ENCODE data around the gene CYFIP1.

CYFIP1 gene

DNA sequence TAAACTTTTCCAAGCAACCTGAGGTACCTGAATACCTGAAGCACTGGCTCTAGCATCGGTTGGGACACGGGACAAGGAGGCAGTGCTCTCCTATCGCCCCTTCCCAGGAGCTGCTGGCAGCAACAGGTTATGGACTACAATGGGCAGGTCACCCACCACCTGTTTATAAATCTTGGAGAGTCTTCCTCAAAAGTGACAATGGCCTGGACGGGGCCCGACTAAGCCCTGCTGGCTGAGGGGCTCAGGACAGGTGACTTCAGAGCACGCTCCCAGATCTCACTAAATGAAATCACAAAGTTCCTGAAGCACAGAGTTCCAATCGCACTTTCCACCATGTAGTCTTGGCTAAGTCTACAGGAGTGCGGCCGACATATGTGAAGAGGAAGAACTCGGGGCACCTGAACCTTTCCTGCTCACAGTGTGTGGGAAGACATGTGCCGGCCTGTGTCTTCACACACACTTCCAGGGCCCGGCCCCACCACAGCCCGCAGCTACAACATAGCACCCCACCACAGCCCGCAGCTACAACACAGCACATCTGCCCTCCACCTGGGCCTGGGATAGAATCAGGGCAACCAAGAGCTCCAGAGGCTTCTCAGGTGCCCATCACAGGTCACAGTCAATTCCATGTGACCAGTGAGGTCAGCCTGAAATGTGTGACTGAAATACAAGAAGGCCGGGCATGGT, 12.9 kb downstream of the CYFIP1 start:
- no peak for DNase-seq

DNA sequence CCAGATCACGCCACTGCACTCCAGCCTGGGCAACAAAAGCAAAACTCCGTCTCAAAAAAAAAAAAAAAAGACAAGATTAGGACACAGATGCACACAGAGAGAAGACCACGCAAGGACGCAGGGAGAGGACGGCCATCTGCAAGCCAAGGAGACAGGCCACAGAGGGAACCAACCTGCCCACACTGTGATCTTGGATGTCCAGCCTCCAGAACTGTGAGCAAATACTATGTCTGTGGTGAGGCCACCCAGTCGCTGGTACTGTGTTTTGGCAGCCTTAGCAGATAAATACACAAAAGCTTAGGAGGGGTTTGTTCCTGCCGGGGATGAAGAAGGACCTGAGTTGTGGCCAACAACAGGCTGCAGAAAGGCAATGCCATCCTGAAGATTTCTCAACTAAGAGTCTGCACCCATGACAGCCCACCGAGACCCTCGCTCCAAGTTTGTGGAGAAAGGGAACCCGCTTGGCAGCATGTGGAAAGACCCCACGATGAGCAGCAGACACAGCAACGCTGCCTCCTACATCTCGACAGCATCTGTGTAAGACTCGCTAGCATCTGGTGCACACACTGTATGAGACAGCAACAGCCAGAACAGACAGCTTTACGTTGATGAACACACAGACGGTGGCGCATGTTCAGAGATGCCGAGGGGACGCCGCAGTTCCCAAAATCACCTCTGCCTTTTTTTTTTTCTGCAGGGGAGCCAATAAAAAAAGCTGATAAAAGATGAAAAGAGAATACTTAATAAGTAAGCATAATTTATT, 13.7 kb downstream of the CYFIP1 start:
- no peak for DNase-seq

DNA sequence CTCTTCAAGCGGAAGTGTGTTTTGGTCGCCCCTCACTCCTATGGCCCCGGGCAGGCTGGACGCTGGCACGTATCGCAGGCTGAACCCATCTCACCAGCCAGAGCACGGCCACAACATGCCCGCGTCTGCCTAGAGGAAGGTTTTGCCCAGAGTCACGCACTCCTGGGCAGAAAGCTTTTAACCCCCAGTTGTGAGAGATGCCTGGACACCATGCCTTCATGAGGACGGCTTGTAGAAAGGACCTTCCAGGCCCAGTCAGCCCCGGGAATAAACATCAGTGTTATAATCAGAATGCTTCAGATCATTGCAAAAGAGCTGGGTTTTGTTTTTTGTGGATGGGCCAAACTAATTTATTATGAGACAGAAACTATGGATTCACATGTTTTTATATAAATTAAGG, 16.5 kb downstream of the CYFIP1 start:
- no peak for DNase-seq

DNA sequence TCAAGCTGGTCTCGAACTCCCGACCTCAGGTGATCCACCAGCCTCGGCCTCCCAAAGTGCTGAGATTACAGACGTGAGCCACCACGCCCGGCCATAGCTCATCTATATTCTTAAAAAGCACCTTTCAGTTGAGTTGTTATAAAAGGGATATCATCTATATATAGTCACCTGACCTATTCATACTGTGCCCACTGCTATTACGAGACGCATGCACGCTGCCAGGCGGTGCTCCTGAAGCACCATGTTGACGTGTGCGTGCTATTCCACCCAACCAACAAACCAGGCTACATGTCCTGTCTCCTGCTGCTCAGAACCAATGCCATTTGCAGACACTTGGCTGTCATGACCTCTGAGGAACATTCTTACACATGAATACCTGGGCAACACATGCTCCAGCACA, 17.6 kb downstream of the CYFIP1 start:
- no peak for DNase-seq

DNA sequence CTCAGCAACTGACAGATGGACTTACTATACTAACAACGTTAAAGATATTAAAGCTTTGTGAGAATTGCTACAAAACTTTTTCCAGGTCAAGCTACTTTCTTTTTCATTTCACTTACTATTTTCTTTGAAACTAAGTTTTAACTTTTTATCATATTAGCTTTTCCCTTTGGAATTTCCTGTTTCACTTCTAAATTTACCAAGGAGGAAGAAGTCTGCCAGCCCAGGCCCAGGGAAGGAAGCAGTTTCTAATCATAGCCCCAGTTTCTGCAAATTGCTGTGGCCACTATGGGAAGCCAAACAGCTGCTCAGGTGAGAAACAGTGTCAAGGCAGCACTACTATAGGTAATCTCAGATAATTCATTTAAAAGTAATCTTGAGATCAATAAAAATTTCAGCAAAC, 18.4 kb downstream of the CYFIP1 start:
- no peak for DNase-seq

DNA sequence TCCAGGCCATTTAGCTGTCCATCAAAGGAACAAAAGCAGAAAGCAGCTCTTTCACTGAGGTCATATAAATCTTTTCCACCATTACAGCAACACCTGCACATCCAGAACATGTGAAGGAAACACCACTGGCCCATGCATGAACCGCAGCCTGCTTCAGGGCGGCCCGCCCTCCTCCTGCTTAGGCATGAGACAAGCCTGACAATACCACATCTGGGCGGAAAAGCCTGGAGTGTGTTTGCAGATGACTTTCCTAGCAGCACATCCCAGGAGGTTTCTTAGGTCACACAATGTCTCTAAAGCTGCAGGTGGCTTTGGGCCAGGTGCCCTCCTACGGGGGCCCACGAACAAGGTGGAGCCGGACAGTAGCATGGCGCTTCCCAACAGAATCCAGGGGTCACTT, 19.6 kb downstream of the CYFIP1 start:
- no peak for DNase-seq

DNA sequence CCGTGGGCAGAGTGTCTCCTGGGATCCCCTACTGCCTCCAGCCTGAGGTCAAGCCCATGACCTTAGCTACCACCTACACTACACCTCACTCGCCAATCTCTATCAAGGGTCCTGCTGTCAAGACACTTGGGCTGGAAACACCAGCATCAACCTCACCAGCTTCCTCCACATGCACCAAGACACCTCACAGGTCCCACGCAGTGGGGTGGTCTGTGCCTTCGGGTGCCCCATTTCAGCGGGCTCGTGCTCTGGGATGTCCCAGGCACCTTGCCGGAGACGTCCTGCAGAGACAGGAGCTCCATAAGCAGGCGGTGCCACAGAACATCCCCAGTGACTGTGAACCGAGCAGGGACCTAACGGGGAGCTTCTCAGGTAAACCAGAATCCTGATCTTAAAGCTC, 20.0 kb downstream of the CYFIP1 start:
- no peak for DNase-seq

DNA sequence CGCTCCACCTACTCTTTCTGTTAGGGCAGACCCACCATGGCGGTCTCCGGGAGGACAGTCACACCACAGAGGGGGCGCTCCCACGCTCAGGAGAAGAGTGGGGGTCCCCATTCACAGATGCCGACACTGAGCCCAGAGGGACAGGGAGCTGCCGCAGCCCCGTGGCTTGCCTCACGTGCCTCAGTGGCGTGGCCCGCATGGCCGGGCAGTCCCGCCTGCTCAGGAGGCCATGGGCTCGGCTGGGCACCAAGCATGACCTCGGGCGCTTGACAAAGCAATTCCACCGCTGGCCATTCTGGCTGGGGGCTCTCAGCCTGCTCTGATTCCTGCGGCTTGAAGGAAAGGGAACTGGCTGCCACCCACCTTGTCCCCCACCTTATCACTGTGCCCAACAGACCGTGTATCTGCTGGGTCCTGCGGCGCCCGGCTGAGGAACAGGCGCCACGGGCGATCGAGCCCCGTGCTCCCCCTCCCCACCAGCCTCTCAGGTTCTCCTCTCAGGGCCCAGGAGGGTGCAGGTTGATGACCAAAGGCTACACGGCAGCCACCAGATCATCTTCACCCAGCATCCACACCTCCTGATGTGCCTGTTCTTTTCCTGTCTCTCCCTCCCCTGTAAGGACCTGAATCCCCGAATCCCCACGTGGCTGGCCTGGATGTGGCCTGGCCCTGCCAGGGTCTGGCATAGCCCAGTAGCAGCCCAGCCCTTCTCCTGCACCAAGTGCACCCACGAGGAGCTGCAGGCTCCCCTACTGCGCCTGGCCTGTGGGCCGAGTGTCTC, 20.7 kb downstream of the CYFIP1 start:
- no peak for DNase-seq

DNA sequence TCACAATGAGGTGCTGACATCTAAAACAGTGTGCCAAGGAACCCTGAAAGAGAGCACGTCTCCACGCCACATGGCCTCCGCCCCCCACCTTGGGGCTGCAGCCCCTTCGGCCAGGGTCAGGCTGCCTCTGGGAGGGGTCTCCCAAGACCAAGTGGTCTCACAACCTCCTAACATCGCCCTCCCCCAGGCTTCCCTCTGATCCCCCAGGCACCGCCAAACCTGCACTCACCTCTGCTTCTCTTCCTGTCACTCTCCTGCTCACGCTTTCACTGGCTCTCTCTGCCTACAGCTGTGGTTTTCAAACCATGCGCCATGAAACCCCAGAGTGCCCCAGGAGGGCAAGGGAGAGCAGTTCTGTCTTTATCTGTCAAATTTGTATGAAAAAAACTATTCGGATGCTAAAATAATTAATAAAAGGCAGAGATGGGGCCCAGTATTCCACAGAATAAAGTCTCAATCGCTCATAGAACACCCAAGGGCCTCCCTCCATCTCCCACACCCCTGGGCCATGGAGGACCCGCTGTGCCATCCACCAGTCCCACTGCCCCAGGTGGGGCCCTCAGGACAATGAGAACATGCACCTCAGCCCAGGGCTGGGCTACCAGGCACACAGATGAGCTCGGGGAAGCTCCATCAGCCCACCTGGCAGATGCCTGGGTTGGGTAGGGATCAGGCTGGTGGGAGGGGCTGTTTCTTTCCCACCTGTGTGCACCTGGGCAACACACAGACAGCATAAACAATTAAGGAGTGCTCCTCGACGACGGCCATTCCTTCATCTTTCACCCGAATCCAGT, 21.5 kb downstream of the CYFIP1 start:
- no peak for DNase-seq

DNA sequence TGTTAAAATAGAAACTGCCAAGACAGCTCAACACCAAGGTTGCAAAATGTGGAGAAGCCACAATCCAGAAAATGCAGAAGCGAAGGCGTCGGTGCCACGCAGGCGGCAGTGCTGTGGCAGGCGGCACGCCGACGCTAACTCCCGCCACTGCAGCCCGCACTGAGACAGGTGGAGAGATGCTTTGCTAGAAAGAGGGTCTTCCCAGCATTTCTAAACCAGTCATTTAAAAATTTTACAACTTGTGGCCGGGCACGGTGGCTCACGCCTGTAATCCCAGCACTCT, 23.2 kb downstream of the CYFIP1 start:
- DNase-seq = no peak

DNA sequence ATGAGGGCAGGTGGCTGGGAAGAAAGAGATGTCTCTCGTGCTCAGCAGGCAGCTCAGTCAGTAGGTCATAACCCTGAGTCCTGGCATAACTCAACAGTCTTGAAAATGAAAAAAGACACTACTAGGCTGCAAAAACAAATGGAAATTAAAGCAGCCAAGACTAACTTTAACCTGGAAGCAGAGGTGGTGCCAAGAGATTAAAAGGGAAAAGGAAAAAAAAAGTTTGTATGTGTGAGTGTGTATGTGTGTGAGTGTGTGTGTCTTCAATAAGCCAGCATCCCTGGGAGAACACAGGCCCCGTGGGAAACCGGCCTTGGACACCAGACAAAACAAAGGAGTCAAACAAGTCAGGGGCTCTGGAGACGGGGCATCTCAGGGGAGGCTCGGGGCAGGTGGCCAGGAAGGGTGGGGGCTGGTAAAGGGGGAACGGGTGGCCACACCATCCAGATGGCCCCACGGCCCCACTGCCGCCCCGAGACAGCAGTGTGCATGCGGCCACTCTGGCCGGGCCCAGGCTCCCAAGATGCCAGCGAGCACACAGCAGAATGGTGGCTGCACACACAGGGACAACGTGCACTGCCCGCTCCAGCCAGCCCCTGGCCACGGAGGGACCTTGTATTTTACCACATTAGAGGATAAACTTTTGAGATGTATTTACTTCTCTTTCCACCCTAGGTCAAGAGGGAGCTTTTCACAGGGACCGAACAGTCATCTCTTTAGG, 23.8 kb downstream of the CYFIP1 start:
- DNase-seq = no peak

DNA sequence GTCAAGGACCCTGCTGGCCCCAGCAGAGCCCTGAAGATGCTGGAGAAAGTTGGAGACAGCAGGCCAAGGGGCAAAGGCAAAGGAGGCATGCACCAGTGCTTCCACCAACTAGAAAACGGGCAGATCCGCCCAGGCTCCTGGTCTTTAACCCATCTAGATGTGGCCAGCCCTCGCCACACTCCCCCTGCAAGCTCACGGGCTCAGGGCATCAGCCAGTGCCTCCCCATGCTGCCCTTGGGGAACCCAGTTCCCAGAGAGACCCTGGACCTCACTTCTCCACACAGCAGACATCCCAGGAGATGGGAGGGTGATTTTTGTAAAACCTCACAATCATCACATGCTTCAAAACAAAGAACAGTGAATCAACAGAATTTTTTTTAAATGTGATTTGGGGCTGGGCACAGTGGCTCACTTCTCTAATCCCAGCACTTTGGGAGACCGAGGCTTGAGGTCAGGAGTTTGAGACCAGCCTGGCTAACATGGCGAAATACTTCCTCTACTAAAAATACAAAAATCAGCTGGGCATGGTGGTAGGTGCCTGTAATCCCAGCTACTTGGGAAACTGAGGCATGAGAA, 24.5 kb downstream of the CYFIP1 start:
- DNase-seq = no peak

DNA sequence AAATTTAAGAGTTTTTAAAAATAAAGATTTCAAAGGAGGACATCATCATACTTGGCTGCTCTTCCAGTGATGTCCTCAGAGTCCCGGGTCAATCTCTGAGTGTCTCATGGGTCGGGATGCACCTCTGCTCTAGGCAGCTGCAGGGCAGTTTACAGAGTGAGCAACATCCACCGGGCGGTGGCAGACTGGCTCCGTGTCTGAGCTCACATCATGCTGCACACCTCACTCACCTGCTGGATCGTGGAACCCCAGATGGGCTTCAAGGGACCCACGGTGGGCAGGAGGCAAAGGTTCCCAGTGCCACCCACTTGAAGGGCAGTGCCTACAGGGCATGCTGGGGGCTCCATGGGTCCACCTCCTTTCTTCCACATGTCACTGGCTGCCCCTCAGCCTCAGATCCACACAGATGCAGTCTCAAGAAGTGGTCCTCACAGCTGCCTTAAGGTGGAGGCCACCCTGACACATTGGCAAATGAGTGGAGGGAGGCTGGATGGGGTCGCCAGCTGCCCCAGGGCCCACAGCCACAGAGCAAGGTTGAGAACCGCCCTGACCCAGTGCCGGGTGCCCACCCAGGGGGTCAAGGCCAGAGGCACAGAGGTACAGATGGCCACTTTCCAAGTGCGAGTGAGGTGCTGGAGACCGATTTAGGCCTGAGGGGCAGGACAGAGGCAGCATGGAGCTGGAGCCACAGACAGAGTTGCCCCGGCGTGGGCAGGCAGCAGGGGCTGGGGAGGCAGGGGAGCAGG, 25.2 kb downstream of the CYFIP1 start:
- no peak for DNase-seq

DNA sequence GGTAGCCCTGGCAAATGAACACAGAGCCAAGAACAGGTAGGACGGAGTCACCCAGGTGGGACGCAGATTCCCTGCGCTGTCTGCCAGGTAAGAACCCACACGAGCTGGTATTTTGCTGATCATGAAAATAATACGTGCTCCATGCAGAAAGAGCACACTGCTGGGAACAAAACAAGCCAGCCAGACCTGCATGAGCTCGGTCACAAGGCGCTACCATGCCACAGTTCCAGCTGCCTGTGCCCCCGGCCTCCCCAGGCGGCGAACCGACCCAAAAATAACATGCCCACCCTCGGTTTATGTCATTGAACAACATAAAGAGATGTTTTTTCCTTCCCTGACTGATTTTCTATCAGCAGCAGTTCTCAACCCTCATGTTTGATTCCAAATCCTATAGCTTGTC, 25.8 kb downstream of the CYFIP1 start:
- no peak for DNase-seq

DNA sequence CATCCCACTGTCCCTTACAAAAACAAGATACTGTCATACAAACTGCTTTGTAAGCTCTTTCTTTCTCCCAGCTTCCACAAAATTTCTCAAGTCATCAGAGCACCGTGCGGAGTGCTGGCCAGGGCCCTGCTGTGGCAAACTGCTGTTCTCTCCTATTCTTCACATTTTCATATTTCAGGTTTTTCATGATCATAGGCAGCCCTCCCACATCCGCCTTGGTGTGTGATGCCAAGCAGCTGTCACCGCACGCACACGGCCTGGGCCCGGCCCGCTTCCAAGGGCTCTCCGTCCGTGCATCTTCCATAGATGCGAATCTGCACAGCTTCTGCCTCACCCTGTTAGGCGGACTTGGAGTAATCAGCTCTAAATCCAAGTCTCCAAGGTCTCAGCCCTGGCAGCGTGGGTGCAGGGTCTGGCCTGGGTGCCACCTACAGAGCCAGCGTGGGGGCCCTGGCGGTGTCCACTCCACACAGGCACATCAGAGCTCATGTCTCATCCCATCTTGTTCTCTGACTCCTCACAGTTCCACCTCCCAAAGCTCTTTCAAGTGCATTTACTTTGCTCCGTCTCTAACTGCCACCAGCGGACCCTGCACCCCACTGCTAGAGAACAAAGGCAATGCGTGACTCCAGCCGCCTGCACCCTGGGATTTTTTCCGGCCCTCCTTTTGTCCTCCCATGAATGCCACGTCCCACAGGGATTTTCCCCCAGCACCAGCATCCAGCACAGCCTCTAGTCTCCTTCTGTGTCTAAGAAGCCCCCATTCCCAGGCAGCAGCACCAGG, 27.2 kb downstream of the CYFIP1 start:
- peak; percentile 52 for DNase-seq

DNA sequence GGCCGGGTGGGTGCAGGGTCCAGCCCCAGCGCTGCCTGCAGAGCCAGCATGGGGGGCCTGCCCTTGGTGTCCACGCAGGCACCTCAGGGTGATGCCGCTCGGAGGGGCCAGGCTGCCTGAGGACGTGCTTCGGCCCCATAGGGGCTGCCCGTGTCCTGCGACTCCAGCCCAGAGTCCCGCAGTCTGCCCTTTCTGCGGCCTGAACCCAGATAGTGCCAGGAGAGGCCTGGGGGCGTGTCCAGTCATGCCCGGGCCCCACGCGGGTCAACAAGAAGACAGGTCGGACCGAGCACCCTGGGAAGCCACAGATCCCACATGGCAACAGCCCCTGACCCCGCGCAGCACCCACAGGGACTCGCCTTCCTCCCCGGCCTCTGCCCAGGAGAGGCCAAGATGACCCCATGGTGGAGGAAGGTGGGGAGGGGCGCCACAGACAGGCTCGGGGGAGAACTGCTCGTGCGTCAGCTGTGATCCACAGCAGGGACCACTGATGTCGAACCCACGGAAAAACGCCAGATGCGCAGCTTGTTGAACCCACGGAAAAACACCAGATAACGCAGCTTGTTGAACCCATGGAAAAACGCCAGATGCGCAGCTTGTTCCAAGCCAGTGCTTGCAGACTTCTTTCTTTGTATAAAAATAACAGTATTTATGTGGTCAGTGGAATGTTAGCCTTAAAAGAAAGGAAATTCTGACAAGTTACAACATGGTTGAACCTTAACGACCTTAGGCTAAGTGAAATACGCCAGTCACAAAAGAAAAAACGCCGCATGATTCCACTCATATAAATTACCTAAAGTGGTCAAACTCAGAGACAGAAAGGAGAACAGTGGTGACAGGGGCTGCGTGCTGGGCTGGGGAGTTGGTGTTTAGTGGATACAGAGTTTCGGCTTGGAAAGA, 28.5 kb downstream of the CYFIP1 start:
- no peak for DNase-seq

DNA sequence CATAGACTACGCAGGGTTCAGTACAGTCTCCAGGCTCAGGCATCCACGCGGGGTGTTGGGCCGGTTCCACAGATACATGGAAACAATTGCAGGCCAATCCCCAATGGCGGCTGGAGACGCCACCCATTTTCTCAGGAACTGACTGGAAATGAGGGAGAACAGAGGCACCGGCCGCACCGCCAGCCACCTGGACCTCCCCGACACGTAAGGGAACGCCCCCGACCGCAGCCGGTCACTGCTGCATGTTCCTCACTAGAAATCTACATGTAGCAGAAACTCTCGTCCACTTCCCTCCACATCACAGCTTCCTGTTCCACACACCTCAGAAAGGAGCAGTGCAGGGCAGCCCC, 29.2 kb downstream of the CYFIP1 start:
- DNase-seq = no peak

DNA sequence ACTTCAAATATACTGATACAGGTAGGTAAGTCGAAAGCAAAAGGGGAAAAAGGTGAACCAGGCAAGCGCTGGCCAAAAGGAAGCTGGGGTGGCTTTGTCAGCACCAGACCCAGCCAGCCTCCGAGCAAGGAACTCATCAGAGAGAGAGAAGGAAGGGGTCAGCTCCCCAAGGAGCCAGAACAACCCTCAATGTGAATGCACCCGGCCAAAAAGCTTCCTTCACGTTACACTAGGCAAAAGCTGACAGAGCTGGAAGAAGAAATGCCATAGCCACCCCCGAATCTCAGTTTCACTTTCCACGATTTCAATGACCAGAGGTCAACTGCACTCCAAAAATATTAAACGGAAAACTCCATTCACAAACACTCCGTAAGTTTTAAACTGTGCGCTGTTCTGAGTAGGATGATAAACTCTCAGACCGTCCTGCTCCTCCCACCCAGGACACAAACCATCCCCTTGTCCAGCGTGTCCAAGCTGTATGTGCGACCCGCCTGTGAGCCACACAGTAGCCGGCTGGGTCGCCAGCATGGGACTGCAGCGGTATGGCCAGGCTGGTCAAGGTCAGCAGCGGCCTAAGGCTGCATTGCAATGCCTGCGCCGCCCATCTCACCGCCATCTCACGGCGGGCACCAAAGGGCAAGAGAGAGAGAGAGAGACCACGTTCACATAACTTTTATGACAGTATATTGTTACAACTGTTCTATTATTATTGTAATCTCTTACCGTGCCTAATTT, 29.7 kb downstream of the CYFIP1 start:
- no peak for DNase-seq

DNA sequence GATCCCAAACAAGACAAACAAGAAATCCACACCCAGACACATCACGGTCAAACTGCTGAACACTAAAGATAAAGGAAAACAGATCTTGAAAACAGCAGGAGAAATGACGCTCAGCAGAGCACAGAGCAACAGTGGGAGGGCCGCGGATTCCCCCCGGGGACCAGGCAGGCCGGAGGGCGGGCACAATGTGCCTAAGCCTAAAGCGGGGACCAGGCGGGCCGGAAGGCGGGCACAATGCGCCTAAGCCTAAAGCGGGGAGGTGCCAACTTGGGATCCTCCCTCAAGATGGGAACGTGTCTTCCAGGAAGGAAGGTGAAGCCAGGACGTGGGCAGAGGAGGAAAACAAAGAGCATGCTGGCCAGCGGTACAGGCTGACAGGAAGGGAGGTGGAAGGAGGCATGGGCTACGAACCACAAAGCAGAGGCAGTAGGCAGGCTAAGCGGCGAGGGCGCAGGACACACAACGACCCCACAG, 31.1 kb downstream of the CYFIP1 start:
- no peak for DNase-seq
